HFFc6 (cell line): ENCODE data around the gene DDR2. TPM values are rescaled to one million over a fixed set of nuclear protein-coding genes. Genes with fewer than 3 reads are reported as not detected.

Experiments
- DNase-seq: peaks from one replicate; pipeline ENCODE4 v3.0.0-alpha.2; 2018
- H3K27ac Mint-ChIP-seq: 2 replicates; pipeline ENCODE4 v1.8.0; 2020; ENCODE audit warnings: mild to moderate bottlenecking, mixed read lengths
- H3K27me3 Mint-ChIP-seq: 2 replicates; pipeline ENCODE4 v1.8.0; 2021; ENCODE audit warnings: mild to moderate bottlenecking, moderate library complexity, mixed read lengths; ENCODE audit not compliant: insufficient read depth
- H3K36me3 Mint-ChIP-seq: 2 replicates; pipeline ENCODE4 v1.8.0; 2021; ENCODE audit warnings: low read depth, mixed read lengths
- H3K4me1 Mint-ChIP-seq: 2 replicates; pipeline ENCODE4 v1.8.0; 2020; ENCODE audit warnings: low read depth, mixed read lengths
- H3K4me3 Mint-ChIP-seq: 2 replicates; pipeline ENCODE4 v1.8.0; 2020; ENCODE audit warnings: mild to moderate bottlenecking, moderate library complexity, mixed read lengths
- H3K9me3 Mint-ChIP-seq: 2 replicates; pipeline ENCODE4 v1.8.0; 2020; ENCODE audit warnings: mild to moderate bottlenecking, mixed read lengths
- total RNA-seq, 6 experiments: library from RNA; stranded (reverse); fragmentation: NEBNext Ultra II Directional; extraction: Animal tissue kit (Norgen Biotek cat#: 25700); gene quantifications; 2 replicates in 1 of 6; 3 replicates in 5 of 6; pipeline ENCODE4 v1.2.3, GENCODE V29; 2021
- TF ChIP-seq, protein P1 (sequence below): fragments of 200-600 bp; sonication (generic); IDR thresholded peaks from 2 replicates; pipeline ENCODE4 v1.5.0; 2021; ENCODE audit warnings: antibody characterized with exemption, mild to moderate bottlenecking

Gene DDR2
- total RNA-seq, 6 experiments from 2014 or later, result 154 to 218 (median 187) TPM

DNA sequence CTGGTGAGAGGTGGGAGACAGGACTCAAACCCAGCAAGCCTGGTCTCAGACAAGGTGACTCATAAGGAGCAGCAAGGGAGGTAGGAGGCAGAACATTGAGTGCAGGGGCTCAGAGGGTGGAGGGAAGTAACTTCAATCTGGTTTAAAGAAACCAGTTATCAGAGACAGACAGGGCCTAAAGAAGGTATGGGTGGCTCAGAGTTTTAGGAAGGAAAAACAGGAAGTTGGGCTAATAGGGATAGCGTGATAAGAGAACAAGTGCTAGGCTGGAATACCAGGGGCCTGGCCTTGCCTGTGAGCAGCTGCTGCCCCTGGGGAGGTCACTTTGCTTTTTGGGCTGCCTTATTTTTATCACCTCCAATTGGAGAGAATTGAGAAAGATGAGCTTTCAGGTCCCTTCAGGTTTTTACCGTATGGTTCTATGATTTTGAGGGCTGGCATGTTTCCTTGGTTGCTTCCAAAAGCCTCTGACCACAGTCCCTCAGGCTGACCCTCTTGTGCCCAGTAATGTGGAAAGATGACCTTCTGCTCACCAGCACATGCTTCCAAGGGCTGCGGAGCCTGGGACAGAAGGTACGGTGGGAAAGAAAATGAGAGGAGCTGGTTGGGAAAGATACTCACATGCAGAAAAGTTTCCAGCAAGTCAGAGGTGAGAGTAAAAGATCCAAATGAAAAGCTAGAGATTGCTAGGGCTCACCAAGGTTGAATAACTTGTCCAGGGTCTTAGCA is 77.0 kb downstream of the DDR2 start:
- Mint-ChIP-seq H3K9me3 (no peaks in the 10 kb centered on the region), H3K27me3 (peaks cover 5% of the 10 kb centered on the region), H3K27ac (peak overlapping the region; percentile 87), H3K4me1 (peaks cover 80% of the 10 kb centered on the region), H3K4me3 (peak overlapping the region; percentile 55), H3K36me3 (peaks cover 46% of the 10 kb centered on the region)
- DNase-seq, result no peak
- TF ChIP-seq, protein P1, sequence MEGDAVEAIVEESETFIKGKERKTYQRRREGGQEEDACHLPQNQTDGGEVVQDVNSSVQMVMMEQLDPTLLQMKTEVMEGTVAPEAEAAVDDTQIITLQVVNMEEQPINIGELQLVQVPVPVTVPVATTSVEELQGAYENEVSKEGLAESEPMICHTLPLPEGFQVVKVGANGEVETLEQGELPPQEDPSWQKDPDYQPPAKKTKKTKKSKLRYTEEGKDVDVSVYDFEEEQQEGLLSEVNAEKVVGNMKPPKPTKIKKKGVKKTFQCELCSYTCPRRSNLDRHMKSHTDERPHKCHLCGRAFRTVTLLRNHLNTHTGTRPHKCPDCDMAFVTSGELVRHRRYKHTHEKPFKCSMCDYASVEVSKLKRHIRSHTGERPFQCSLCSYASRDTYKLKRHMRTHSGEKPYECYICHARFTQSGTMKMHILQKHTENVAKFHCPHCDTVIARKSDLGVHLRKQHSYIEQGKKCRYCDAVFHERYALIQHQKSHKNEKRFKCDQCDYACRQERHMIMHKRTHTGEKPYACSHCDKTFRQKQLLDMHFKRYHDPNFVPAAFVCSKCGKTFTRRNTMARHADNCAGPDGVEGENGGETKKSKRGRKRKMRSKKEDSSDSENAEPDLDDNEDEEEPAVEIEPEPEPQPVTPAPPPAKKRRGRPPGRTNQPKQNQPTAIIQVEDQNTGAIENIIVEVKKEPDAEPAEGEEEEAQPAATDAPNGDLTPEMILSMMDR, result no peak

DNA sequence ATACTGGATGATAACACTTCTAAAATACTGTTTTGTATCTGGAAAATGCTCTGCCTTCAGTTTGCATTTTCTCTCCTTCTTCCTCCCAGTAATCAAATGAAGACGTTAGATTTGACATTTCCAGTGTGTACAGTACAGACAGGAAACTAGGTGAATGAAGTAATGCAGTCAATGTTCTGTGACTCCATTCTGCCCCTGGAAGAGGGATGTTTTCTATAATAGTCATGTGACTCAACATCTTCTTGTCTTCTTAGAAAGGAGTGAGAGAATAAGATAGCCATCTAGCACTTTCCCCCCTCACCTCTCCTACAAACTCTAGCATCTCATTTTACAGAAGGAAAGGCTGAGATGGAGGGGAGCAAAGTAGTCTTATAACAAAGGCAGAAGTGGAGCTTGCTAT is 77.6 kb downstream of the DDR2 start:
- Mint-ChIP-seq H3K36me3 (peaks cover 46% of the 10 kb centered on the region), H3K9me3 (no peaks in the 10 kb centered on the region), H3K27me3 (peaks cover 5% of the 10 kb centered on the region), H3K4me1 (peaks cover 84% of the 10 kb centered on the region), H3K27ac (peak overlapping the region; percentile 87), H3K4me3 (peak overlapping the region; percentile 55; the same call in 1 of the 2 replicates)
- TF ChIP-seq, protein P1, result no peak
- peak; percentile 17 for DNase-seq

DNA sequence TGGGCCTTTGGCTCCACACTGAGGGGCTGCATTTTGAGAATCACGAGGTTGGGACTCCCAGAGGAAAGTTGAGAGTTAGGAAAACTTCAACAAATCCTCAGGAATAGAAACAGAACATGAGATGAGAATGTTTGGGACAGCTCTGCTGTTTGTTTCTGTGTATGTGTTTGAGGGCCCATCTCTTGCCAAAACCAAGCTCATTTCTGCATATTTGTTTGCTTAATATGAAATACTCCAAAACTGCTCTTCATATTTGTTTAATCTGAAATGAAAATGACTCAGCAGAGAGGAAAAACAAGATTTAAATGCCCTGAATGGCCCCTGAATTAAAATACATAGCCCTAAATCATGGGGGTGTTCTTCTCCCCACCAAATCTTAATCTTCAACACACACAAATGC is 78.1 kb downstream of the DDR2 start:
- DNase-seq, result no peak
- Mint-ChIP-seq H3K36me3 (peaks cover 50% of the 10 kb centered on the region), H3K4me3 (peak overlapping the region; percentile 55), H3K9me3 (no peaks in the 10 kb centered on the region), H3K4me1 (peaks cover 89% of the 10 kb centered on the region), H3K27me3 (peaks cover 5% of the 10 kb centered on the region), H3K27ac (peak overlapping the region; percentile 87)
- TF ChIP-seq, protein P1, result no peak

DNA sequence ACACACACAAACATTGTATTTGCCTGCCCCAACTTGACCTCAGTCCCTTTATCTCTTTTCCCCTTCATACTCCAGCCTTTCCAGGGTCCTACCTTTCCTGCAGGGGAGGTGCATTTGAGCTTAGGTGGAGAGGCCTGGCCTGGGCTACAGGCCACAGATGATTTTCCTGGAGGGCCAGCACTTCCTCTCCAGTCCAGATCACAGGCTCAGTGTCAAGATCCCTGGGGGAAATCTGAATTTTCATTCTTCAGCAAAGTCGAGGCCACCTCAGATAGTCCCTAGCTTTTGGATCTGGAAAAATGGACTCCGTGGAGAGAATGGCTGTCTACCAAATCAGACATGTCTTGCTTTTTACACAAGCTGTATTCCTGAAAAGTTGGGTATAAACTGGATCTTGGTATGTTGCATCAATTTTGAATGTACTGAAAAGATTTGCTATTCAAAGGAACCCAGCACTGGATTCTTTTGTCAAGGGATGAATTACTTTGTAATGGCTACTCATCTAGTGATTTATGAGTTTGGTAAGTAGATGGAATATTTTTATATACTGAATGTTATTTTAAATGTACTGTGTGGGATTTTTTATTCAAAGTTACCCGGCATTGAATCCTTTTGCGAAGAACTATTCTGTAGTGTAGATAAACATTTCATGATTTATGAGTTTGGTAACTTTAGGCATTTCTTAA is 78.7 kb downstream of the DDR2 start:
- peak; percentile 71 for DNase-seq
- peaks cover 5% of the 10 kb centered on the region for H3K27me3 Mint-ChIP-seq
- H3K4me1 Mint-ChIP-seq, result peaks cover 90% of the 10 kb centered on the region
- peak overlapping the region; percentile 87 for H3K27ac Mint-ChIP-seq
- peaks cover 48% of the 10 kb centered on the region for H3K36me3 Mint-ChIP-seq
- H3K9me3 Mint-ChIP-seq, result no peaks in the 10 kb centered on the region
- TF ChIP-seq, protein P1, result no peak
- peak overlapping the region; percentile 55 for H3K4me3 Mint-ChIP-seq

DNA sequence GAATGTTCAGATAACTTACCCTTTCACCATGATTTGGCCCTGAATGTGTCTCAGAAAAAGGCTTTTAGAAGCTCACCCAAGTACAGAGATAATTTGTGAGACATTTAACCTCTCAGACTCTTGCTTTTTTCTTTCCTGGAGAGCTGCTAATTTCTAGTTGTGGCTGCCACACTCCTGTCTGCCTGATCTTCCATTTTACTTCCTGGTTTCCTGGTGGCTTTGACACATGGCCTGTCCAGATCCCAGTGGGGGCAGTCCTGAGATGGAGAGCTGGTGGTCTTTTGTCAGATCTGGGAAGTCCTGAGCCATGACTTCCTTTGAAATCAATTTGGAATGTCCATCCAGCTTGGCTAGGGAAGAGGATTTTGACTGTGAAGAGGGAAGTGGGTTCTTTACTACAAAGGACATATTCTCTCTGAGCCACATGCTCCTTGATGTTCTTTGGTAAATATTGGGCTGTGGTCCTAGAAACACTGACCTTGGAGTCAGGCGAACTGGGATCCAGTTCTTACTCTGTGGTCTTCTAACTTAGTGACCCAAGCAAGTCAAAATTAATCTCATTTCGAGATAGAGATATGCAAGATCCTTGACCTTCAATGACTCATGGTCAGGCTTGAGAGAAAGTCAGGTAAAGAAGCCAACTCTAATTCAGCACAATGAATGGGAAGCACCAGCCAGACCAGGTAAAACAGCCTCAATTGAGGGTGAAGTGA is 80.2 kb downstream of the DDR2 start:
- peaks cover 32% of the 10 kb centered on the region for H3K36me3 Mint-ChIP-seq
- no peak for DNase-seq
- H3K4me3 Mint-ChIP-seq, result no peak overlapping the region
- peak overlapping the region; percentile 47 for H3K27ac Mint-ChIP-seq
- H3K9me3 Mint-ChIP-seq, result no peaks in the 10 kb centered on the region
- TF ChIP-seq, protein P1, result no peak
- H3K27me3 Mint-ChIP-seq, result peaks cover 5% of the 10 kb centered on the region
- peaks cover 89% of the 10 kb centered on the region for H3K4me1 Mint-ChIP-seq
